Measurements from ENCODE around the gene COL11A1. TPM values are rescaled to one million over a fixed set of nuclear protein-coding genes. Genes with fewer than 3 reads are reported as not detected.

Gene COL11A1
- total RNA-seq, 1 experiment from 2014 or later = not detected

- no peaks in the 10 kb centered on the region for H3K9me3 ChIP-seq (ENCODE audit: insufficient read depth, low read depth)
- no peaks in the 10 kb centered on the region for H3K9me2 ChIP-seq (ENCODE audit: insufficient read depth)
- ChIA-PET POLR2A (ENCODE audit: unreplicated experiment) (no interaction called here), CTCF (no interaction called here)
- DNase-seq = no peak
- intact Hi-C loops (cut with micrococcal nuclease; ENCODE audit: unreplicated experiment) = loop anchor here (5.0 kb wide), 1 partner anchor 59 kb away; no protein-coding TSS in a partner anchor
- H3K36me3 ChIP-seq (ENCODE audit: low read depth) = no peaks in the 10 kb centered on the region
- H3K27ac ChIP-seq = no peak overlapping the region
- BruUV-seq (replicated peaks) = no TSS peak
- H3K4me2 ChIP-seq = no peak overlapping the region
- H4K20me1 ChIP-seq (ENCODE audit: insufficient read depth) = no peaks in the 10 kb centered on the region
- no peaks in the 10 kb centered on the region for H3K27me3 ChIP-seq (ENCODE audit: insufficient read depth, low read depth)
- H3K4me1 ChIP-seq (replicated peaks; ENCODE audit: insufficient read depth) = peaks cover 7% of the 10 kb centered on the region; the same call in 1 of the 2 replicates
- H3K79me2 ChIP-seq (ENCODE audit: low read depth) = no peaks in the 10 kb centered on the region
- no peak overlapping the region for H2AFZ ChIP-seq
- TF ChIP-seq, protein P1, sequence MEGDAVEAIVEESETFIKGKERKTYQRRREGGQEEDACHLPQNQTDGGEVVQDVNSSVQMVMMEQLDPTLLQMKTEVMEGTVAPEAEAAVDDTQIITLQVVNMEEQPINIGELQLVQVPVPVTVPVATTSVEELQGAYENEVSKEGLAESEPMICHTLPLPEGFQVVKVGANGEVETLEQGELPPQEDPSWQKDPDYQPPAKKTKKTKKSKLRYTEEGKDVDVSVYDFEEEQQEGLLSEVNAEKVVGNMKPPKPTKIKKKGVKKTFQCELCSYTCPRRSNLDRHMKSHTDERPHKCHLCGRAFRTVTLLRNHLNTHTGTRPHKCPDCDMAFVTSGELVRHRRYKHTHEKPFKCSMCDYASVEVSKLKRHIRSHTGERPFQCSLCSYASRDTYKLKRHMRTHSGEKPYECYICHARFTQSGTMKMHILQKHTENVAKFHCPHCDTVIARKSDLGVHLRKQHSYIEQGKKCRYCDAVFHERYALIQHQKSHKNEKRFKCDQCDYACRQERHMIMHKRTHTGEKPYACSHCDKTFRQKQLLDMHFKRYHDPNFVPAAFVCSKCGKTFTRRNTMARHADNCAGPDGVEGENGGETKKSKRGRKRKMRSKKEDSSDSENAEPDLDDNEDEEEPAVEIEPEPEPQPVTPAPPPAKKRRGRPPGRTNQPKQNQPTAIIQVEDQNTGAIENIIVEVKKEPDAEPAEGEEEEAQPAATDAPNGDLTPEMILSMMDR (conservative IDR thresholded peaks at IDR 0.05) = no peak
- no peak for TF ChIP-seq EZH2 (IDR thresholded peaks at IDR 0.05; ENCODE audit: low read depth)
- no peak overlapping the region for H3K4me3 ChIP-seq
- H3F3A ChIP-seq (ENCODE audit: insufficient read depth, low read depth) = no peaks in the 10 kb centered on the region
Measured at GRCh38 chr1:102896286-102896685, 212.0 kb downstream of the COL11A1 start.

GRCh38 chr1:102891868-102892625, 216.3 kb downstream of the COL11A1 start:
- Histone ChIP-seq H3K27ac (no peak overlapping the region), H3K79me2 (ENCODE audit: low read depth) (no peaks in the 10 kb centered on the region), H2AFZ (no peak overlapping the region), H3K9me3 (ENCODE audit: insufficient read depth, low read depth) (peaks cover 4% of the 10 kb centered on the region; the same call in 1 of the 2 replicates), H3K27me3 (ENCODE audit: insufficient read depth, low read depth) (no peaks in the 10 kb centered on the region), H3K4me1 (replicated peaks; ENCODE audit: insufficient read depth) (no peaks in the 10 kb centered on the region), H4K20me1 (ENCODE audit: insufficient read depth) (no peaks in the 10 kb centered on the region), H3K9me2 (ENCODE audit: insufficient read depth) (no peaks in the 10 kb centered on the region), H3F3A (ENCODE audit: insufficient read depth, low read depth) (no peaks in the 10 kb centered on the region), H3K4me3 (no peak overlapping the region), H3K36me3 (ENCODE audit: low read depth) (no peaks in the 10 kb centered on the region), H3K4me2 (no peak overlapping the region)
- DNase-seq = no peak
- BruUV-seq (replicated peaks) = no TSS peak
- intact Hi-C loops (cut with micrococcal nuclease; ENCODE audit: unreplicated experiment) = no loop called here
- CTCF ChIA-PET = no interaction called here
- POLR2A ChIA-PET (ENCODE audit: unreplicated experiment) = interaction anchor here (0.6 kb wide), 1 partner anchor 57 kb away, joined by 4 read pairs; no protein-coding TSS in a partner anchor
- TF ChIP-seq, protein P1 (conservative IDR thresholded peaks at IDR 0.05) = no peak
- TF ChIP-seq EZH2 (IDR thresholded peaks at IDR 0.05; ENCODE audit: low read depth) = no peak

DNA sequence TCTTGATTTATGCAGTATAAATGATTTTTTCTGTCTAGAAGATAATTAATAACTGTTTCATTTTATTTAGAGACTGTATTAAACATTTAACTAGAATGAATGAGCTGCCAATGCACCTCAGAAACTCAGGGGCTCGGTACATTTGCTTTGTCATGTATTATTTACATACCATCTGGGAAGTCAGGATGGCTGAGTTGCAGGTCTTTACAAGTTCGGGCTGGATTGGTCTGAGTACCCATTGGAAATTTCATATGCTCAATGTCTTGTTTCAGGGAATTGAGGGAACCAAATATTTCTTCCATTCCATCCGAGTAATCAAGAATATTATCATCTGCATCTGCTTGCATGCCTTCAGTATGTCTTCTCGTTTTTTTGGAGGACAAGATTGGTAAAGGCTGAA, 221.7 kb downstream of the COL11A1 start:
- no peaks in the 10 kb centered on the region for H3K27me3 ChIP-seq (ENCODE audit: insufficient read depth, low read depth)
- no peak overlapping the region for H3K27ac ChIP-seq
- ChIA-PET POLR2A (ENCODE audit: unreplicated experiment) (no interaction called here), CTCF (no interaction called here)
- intact Hi-C loops (cut with micrococcal nuclease; ENCODE audit: unreplicated experiment) = no loop called here
- H3K9me2 ChIP-seq (ENCODE audit: insufficient read depth) = no peaks in the 10 kb centered on the region
- H3K4me2 ChIP-seq = no peak overlapping the region
- TF ChIP-seq EZH2 (IDR thresholded peaks at IDR 0.05; ENCODE audit: low read depth) = no peak
- TF ChIP-seq, protein P1 (conservative IDR thresholded peaks at IDR 0.05) = no peak
- H3K36me3 ChIP-seq (ENCODE audit: low read depth) = no peaks in the 10 kb centered on the region
- no peak for DNase-seq
- BruUV-seq (replicated peaks) = no TSS peak
- H4K20me1 ChIP-seq (ENCODE audit: insufficient read depth) = no peaks in the 10 kb centered on the region
- H3K9me3 ChIP-seq (ENCODE audit: insufficient read depth, low read depth) = peaks cover 4% of the 10 kb centered on the region; the same call in 1 of the 2 replicates
- no peak overlapping the region for H3K4me3 ChIP-seq
- no peaks in the 10 kb centered on the region for H3F3A ChIP-seq (ENCODE audit: insufficient read depth, low read depth)
- H3K4me1 ChIP-seq (replicated peaks; ENCODE audit: insufficient read depth) = no peaks in the 10 kb centered on the region
- no peaks in the 10 kb centered on the region for H3K79me2 ChIP-seq (ENCODE audit: low read depth)
- no peak overlapping the region for H2AFZ ChIP-seq

Measured in PC-9 (cell line).